ENCODE results near the gene SEMA3A. TPM values are rescaled to one million over a fixed set of nuclear protein-coding genes. Genes with fewer than 3 reads are reported as not detected.

SEMA3A gene
- polyA plus RNA-seq, 1 donor from 2014 or later = 22.8 TPM

DNA sequence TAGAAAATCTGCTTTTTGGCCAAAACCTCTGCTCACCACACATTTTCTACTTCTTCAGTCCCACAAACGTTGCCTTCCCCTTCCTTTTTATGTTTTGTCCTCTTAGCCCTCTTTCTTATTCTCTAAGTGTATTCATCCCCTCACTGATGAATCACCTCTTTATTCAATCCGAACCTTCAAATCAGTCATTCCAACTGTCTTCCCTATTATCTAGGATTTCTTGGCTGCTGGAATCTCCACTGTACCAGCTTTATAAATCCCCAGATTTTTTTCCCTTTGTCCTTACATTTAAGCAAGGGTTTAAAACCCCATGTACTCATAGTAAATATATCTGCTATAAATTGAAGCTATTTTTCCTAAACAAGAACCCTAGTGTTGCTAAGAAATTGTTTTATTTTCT, 176.9 kb downstream of the SEMA3A start:
- Histone ChIP-seq H3K36me3 (ENCODE audit: insufficient read depth, low read length) (no peaks in the 10 kb centered on the region), H3K9me2 (ENCODE audit: insufficient read depth, low read length) (no peaks in the 10 kb centered on the region), H3K27me3 (ENCODE audit: insufficient read depth, low read depth, low read length) (no peaks in the 10 kb centered on the region), H3F3A (ENCODE audit: insufficient read depth, low read length, poor library complexity, severe bottlenecking) (no peaks in the 10 kb centered on the region), H3K27ac (ENCODE audit: low read length) (no peak overlapping the region), H3K9me3 (ENCODE audit: low read length) (no peaks in the 10 kb centered on the region), H3K79me2 (replicated peaks; ENCODE audit: insufficient read depth, low read length) (no peaks in the 10 kb centered on the region), H3K9ac (ENCODE audit: low read length) (no peak overlapping the region), H2AFZ (ENCODE audit: low read depth, low read length) (no peak overlapping the region), H4K20me1 (ENCODE audit: insufficient read depth) (no peaks in the 10 kb centered on the region), H3K4me2 (ENCODE audit: low read length) (no peak overlapping the region), H3K4me3 (ENCODE audit: low read length) (no peak overlapping the region)
- no peak for TF ChIP-seq MXI1 (conservative IDR thresholded peaks at IDR 0.05; ENCODE audit: poor library complexity, severe bottlenecking)
- TF ChIP-seq SMC3 (conservative IDR thresholded peaks at IDR 0.05; ENCODE audit: poor library complexity) = no peak
- TF ChIP-seq, protein P1, sequence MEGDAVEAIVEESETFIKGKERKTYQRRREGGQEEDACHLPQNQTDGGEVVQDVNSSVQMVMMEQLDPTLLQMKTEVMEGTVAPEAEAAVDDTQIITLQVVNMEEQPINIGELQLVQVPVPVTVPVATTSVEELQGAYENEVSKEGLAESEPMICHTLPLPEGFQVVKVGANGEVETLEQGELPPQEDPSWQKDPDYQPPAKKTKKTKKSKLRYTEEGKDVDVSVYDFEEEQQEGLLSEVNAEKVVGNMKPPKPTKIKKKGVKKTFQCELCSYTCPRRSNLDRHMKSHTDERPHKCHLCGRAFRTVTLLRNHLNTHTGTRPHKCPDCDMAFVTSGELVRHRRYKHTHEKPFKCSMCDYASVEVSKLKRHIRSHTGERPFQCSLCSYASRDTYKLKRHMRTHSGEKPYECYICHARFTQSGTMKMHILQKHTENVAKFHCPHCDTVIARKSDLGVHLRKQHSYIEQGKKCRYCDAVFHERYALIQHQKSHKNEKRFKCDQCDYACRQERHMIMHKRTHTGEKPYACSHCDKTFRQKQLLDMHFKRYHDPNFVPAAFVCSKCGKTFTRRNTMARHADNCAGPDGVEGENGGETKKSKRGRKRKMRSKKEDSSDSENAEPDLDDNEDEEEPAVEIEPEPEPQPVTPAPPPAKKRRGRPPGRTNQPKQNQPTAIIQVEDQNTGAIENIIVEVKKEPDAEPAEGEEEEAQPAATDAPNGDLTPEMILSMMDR (IDR thresholded peaks at IDR 0.05; ENCODE audit: poor library complexity, severe bottlenecking) = no peak
- no peak for TF ChIP-seq RAD21 (conservative IDR thresholded peaks at IDR 0.05)
- TF ChIP-seq TAF1 (IDR thresholded peaks at IDR 0.05; ENCODE audit: low read depth) = no peak
- TF ChIP-seq, protein P2, sequence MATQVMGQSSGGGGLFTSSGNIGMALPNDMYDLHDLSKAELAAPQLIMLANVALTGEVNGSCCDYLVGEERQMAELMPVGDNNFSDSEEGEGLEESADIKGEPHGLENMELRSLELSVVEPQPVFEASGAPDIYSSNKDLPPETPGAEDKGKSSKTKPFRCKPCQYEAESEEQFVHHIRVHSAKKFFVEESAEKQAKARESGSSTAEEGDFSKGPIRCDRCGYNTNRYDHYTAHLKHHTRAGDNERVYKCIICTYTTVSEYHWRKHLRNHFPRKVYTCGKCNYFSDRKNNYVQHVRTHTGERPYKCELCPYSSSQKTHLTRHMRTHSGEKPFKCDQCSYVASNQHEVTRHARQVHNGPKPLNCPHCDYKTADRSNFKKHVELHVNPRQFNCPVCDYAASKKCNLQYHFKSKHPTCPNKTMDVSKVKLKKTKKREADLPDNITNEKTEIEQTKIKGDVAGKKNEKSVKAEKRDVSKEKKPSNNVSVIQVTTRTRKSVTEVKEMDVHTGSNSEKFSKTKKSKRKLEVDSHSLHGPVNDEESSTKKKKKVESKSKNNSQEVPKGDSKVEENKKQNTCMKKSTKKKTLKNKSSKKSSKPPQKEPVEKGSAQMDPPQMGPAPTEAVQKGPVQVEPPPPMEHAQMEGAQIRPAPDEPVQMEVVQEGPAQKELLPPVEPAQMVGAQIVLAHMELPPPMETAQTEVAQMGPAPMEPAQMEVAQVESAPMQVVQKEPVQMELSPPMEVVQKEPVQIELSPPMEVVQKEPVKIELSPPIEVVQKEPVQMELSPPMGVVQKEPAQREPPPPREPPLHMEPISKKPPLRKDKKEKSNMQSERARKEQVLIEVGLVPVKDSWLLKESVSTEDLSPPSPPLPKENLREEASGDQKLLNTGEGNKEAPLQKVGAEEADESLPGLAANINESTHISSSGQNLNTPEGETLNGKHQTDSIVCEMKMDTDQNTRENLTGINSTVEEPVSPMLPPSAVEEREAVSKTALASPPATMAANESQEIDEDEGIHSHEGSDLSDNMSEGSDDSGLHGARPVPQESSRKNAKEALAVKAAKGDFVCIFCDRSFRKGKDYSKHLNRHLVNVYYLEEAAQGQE (IDR thresholded peaks at IDR 0.05; ENCODE audit: borderline replicate concordance) = no peak
- TF ChIP-seq EP300 (conservative IDR thresholded peaks at IDR 0.05; ENCODE audit: poor library complexity, severe bottlenecking) = no peak
- TF ChIP-seq EZH2 (IDR thresholded peaks at IDR 0.05; ENCODE audit: borderline replicate concordance, insufficient read depth, low read length, poor library complexity, severe bottlenecking) = no peak
- TF ChIP-seq POLR2AphosphoS5 (IDR thresholded peaks at IDR 0.05) = no peak

DNA sequence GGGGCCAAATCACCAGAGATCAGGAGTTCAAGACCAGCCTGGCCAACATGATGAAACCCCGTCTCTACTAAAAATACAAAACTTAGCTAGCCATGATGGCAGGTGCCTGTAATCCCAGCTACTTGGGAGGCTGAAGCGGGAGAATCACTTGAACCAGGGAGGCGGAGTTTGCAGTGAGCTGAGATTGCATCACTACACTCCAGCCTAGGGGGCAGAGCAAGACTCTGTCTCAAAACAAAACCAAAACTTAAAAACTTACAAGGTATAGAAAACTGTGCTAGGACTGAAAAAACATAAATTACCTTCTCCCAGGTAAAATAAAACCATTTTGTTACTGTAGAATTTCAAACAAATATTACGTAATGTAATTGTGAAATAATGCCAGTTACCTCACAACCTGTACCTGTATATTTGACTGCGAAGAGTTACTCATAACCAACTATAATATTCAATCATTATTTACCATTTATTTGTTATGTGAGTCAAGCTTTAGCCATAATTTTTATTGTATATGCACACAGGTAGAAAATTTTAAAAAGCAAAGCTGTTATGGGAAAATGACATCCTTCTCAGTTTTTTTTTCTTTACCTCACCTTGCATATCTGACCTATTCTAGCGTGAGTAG, 180.9 kb downstream of the SEMA3A start:
- TF ChIP-seq, protein P1 (IDR thresholded peaks at IDR 0.05; ENCODE audit: poor library complexity, severe bottlenecking) = no peak
- no peak for TF ChIP-seq MXI1 (conservative IDR thresholded peaks at IDR 0.05; ENCODE audit: poor library complexity, severe bottlenecking)
- no peak for TF ChIP-seq TAF1 (IDR thresholded peaks at IDR 0.05; ENCODE audit: low read depth)
- no peak for TF ChIP-seq RAD21 (conservative IDR thresholded peaks at IDR 0.05)
- TF ChIP-seq SMC3 (conservative IDR thresholded peaks at IDR 0.05; ENCODE audit: poor library complexity) = no peak
- TF ChIP-seq, protein P2 (IDR thresholded peaks at IDR 0.05; ENCODE audit: borderline replicate concordance) = no peak
- no peak for TF ChIP-seq EP300 (conservative IDR thresholded peaks at IDR 0.05; ENCODE audit: poor library complexity, severe bottlenecking)
- TF ChIP-seq POLR2AphosphoS5 (IDR thresholded peaks at IDR 0.05) = no peak
- no peak for TF ChIP-seq EZH2 (IDR thresholded peaks at IDR 0.05; ENCODE audit: borderline replicate concordance, insufficient read depth, low read length, poor library complexity, severe bottlenecking)
- H3K27me3 ChIP-seq (ENCODE audit: insufficient read depth, low read depth, low read length) = no peaks in the 10 kb centered on the region

More for the DNA sequence above, 180.9 kb downstream of the SEMA3A start:
- Histone ChIP-seq H3K4me3 (ENCODE audit: low read length) (no peak overlapping the region), H3K79me2 (replicated peaks; ENCODE audit: insufficient read depth, low read length) (no peaks in the 10 kb centered on the region), H2AFZ (ENCODE audit: low read depth, low read length) (no peak overlapping the region), H3K9me2 (ENCODE audit: insufficient read depth, low read length) (no peaks in the 10 kb centered on the region), H4K20me1 (ENCODE audit: insufficient read depth) (no peaks in the 10 kb centered on the region), H3K4me2 (ENCODE audit: low read length) (no peak overlapping the region), H3K9me3 (ENCODE audit: low read length) (no peaks in the 10 kb centered on the region), H3K9ac (ENCODE audit: low read length) (no peak overlapping the region), H3K27ac (ENCODE audit: low read length) (no peak overlapping the region), H3F3A (ENCODE audit: insufficient read depth, low read length, poor library complexity, severe bottlenecking) (no peaks in the 10 kb centered on the region), H3K36me3 (ENCODE audit: insufficient read depth, low read length) (no peaks in the 10 kb centered on the region)

All from neural cell (in vitro differentiated cells).